HCEC 1CT (cell line): ENCODE measurements around the gene TMEM121B.
A peak's percentile ranks its signal among the peaks of the same experiment; 100 is the strongest.

Experiments used
- DNase-seq: peaks from one replicate; pipeline ENCODE4 v3.0.0-alpha.2; 2017

The TMEM121B gene

GRCh38 chr22:17087498-17088131 lies 33.5 kb downstream of the TMEM121B start:
- peak; percentile 49 for DNase-seq

- DNase-seq = no peak
Observed at GRCh38 chr22:17086788-17087497, 34.2 kb downstream of the TMEM121B start.

GRCh38 chr22:17086296-17086695 lies 34.9 kb downstream of the TMEM121B start:
- no peak for DNase-seq

- no peak for DNase-seq
Observed at GRCh38 chr22:17085277-17086181, 35.6 kb downstream of the TMEM121B start.

DNA sequence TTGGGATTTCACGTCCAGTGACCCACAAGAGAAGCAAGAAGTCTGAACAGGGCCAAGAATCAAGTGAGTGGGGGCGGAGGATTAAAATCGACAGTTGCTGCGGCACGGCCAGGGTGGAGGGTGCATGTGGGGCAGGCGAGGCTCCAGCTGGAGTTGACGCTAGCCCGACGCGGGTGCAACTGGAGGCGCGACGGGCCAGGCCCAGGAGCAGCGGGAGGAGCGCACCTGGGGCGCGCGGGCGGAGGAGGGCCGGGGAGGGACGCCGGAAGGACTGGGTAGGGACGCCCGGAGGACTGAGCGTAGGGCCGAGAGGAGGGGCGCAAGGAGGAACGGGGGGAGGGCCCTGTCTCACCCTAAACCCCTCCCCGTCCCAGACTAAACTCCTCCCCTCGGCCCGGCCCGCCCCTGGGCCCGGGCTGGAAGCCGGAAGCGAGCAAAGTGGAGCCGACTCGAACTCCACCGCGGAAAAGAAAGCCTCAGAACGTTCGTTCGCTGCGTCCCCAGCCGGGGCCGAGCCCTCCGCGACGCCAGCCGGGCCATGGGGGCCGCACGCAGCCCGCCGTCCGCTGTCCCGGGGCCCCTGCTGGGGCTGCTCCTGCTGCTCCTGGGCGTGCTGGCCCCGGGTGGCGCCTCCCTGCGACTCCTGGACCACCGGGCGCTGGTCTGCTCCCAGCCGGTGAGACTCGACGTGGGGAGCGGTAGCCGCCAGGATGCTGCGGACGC lies 36.4 kb downstream of the TMEM121B start, which contains the start of gene IL17RA:
Gene IL17RA, plus strand, starts transcription at position 447 of the 723 bp plus-strand sequence. Its CDS starts 92 bp downstream, at position 539.
- peak; percentile 83 for DNase-seq

DNA sequence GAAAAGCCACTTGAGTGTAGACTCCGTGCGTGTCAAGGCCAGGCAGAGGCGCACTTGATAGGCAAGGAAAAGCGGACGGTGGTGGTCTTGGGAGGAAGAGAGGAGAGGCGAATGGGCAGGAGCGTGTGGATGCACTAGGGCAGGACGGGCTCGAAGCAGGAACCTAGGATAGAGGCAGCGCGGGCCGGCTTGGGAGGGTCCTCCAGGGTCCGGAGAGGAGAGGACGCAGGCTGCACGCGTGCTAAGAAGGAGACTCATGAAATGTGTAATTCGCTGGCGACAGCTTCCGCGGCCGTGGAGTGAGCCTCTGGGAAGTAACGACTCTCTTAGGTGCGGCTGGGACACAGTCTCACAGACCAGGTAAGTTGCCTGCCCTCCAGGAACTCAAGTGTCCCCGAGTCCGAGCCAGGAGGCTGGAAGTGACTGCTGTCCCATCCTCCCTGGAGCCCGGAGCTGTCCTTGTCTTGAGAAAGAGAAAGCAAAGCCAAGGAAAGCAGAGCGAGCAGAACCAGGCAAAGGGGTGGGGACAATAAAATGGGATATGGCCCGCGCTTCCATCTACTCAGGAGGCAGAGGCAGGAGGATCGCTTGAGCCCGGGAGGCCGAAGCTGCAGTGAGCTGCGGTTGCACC lies 37.2 kb downstream of the TMEM121B start:
- DNase-seq = no peak

GRCh38 chr22:17083255-17083654 lies 37.9 kb downstream of the TMEM121B start:
- no peak for DNase-seq

GRCh38 chr22:17079572-17079971 lies 41.6 kb downstream of the TMEM121B start:
- DNase-seq = peak; percentile 26

DNA sequence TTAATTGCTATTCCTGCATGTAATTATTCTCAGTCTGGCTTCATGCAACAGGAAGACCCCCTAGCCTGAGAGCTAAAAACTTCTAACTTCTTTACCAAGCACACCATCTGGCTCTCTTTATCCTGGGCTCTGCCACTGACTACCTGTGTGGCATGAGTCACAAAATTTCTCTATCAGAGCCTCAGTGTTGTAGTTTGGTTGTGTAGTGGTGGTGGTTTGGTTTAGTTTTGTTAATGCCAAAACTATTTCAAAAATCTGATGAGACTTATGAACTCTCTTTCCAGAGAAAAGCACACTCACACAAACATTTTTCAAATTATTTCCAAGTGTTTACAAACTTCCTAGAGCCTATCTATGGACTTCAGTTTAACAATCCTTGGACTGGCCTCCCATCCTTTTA lies 43.9 kb downstream of the TMEM121B start:
- DNase-seq = peak; percentile 69

GRCh38 chr22:17074648-17075002 lies 46.5 kb downstream of the TMEM121B start:
- peak; percentile 19 for DNase-seq

- no peak for DNase-seq
Observed at GRCh38 chr22:17072877-17073276, 48.3 kb downstream of the TMEM121B start.
